ENCODE data around the gene IPPK. TPM values are rescaled to one million over a fixed set of nuclear protein-coding genes. Genes with fewer than 3 reads are reported as not detected.
A peak's percentile ranks its signal among the peaks of the same experiment; 100 is the strongest.

IPPK gene
- total and polyA plus RNA-seq, 3 donors from 2014 or later: 21.0 to 25.0 (median 21.9) TPM

DNA sequence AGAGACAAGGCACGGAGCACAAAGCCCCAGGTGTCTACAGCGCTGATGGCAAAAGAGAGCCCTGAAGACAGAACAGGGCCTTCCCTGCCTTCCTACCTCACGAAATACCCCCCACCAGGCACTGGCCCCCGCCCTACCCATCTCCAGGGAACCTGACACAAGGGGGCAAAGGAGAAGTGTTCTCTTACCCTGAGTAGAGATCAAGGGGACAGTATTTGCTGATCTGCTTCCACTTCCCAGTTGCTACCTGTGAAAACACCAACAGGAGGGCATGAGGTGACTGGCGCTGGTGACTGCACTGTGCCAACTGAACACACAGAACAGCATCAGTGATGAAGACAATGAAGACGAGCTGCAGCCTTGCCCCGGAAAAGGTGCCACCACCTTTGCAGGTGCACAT is 27.4 kb downstream of the IPPK start:
- Histone ChIP-seq H3K27ac (no peak overlapping the region), H3K4me1 (no peaks in the 10 kb centered on the region), H3K36me3 (ENCODE audit: low read depth, missing control alignments) (peaks cover 3% of the 10 kb centered on the region), H3K4me3 (no peak overlapping the region), H3K27me3 (no peaks in the 10 kb centered on the region), H3K9me3 (no peaks in the 10 kb centered on the region)
- intact Hi-C loops (cut with DNase I; ENCODE audit: low total_unique reads): loop anchor here (10.0 kb wide), 2 partner anchors 298 to 498 kb away; no protein-coding TSS in a partner anchor
- TF ChIP-seq, protein P1, sequence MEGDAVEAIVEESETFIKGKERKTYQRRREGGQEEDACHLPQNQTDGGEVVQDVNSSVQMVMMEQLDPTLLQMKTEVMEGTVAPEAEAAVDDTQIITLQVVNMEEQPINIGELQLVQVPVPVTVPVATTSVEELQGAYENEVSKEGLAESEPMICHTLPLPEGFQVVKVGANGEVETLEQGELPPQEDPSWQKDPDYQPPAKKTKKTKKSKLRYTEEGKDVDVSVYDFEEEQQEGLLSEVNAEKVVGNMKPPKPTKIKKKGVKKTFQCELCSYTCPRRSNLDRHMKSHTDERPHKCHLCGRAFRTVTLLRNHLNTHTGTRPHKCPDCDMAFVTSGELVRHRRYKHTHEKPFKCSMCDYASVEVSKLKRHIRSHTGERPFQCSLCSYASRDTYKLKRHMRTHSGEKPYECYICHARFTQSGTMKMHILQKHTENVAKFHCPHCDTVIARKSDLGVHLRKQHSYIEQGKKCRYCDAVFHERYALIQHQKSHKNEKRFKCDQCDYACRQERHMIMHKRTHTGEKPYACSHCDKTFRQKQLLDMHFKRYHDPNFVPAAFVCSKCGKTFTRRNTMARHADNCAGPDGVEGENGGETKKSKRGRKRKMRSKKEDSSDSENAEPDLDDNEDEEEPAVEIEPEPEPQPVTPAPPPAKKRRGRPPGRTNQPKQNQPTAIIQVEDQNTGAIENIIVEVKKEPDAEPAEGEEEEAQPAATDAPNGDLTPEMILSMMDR (IDR thresholded peaks at IDR 0.05): no peak
- no peak for TF ChIP-seq POLR2A (IDR thresholded peaks at IDR 0.05)
- no peak for DNase-seq
- WGBS, 2 donors: 90 to 95% methylated on average over 7 of the region's 7 CpGs

DNA sequence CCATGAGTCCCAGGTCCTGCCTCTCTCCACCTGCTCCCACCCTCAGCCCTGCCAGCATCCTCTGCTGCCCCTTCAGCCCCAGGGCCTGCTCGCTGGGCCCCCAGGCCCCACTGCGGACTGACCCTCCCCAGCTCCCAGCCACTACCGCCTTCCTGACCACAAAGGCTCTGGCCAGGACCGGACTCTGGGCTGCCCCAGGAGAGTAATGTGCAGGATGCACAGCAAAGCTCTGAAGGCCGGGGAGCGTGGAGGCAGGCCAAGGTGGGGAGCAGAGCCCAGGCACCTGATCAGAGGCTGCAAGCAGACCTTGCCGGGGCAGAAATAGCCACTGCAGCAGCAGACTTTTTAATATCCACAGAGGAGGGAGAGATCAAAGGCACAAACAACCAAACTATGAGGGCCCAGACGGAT is 27.9 kb downstream of the IPPK start:
- Histone ChIP-seq H3K4me3 (no peak overlapping the region), H3K9me3 (no peaks in the 10 kb centered on the region), H3K4me1 (no peaks in the 10 kb centered on the region), H3K36me3 (ENCODE audit: low read depth, missing control alignments) (peaks cover 3% of the 10 kb centered on the region), H3K27me3 (no peaks in the 10 kb centered on the region), H3K27ac (no peak overlapping the region)
- WGBS, 2 donors: 84 to 93% methylated on average over 8 of the region's 8 CpGs
- peak; percentile 9 for DNase-seq
- TF ChIP-seq, protein P1 (IDR thresholded peaks at IDR 0.05): no peak
- TF ChIP-seq POLR2A (IDR thresholded peaks at IDR 0.05): no peak
- intact Hi-C loops (cut with DNase I; ENCODE audit: low total_unique reads): loop anchor here (10.0 kb wide), 2 partner anchors 297 to 497 kb away; no protein-coding TSS in a partner anchor

DNA sequence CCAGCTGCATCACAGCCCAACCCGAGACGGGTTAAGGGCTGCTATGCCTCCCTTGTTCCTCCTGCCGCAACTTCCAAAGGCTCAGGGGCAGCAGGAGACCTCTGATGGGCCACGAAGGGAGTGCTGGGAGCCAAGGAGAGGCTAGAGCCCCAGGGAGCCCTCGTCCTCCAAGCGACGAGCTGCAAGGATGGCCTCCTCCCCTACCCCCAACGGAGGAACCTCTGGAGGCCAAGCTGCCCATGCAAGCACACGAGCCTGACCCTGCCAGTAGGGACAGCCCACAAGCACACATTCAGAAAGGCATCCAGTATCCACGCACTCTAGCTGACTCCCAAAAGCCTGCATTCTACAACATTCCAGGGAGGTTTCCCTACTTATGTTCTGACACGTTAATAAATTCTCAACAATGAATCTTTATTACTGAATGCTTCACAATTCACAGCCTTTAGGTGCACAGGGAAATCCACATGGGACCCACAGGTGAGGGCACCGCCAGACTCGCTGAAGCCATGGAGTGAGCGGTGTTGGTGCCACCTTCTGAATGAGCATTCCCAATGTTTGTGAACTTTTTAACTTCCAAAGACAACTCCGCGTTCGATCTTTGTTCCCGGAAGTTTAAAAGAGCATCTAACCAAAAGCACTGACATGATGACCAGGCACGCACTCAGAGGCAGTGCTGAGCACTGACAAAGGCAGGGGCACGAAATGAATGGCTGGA is 28.7 kb downstream of the IPPK start:
- Histone ChIP-seq H3K4me3 (no peak overlapping the region), H3K27ac (no peak overlapping the region), H3K4me1 (no peaks in the 10 kb centered on the region), H3K36me3 (ENCODE audit: low read depth, missing control alignments) (peaks cover 3% of the 10 kb centered on the region), H3K27me3 (no peaks in the 10 kb centered on the region), H3K9me3 (no peaks in the 10 kb centered on the region)
- intact Hi-C loops (cut with DNase I; ENCODE audit: low total_unique reads): loop anchor here (10.0 kb wide), 2 partner anchors 296 to 496 kb away; no protein-coding TSS in a partner anchor
- peak; percentile 9 for DNase-seq
- 87 to 95% methylated on average over 13 to 20 of the region's 20 CpGs for WGBS, 2 donors
- no peak for TF ChIP-seq POLR2A (IDR thresholded peaks at IDR 0.05)
- TF ChIP-seq, protein P1 (IDR thresholded peaks at IDR 0.05): no peak

DNA sequence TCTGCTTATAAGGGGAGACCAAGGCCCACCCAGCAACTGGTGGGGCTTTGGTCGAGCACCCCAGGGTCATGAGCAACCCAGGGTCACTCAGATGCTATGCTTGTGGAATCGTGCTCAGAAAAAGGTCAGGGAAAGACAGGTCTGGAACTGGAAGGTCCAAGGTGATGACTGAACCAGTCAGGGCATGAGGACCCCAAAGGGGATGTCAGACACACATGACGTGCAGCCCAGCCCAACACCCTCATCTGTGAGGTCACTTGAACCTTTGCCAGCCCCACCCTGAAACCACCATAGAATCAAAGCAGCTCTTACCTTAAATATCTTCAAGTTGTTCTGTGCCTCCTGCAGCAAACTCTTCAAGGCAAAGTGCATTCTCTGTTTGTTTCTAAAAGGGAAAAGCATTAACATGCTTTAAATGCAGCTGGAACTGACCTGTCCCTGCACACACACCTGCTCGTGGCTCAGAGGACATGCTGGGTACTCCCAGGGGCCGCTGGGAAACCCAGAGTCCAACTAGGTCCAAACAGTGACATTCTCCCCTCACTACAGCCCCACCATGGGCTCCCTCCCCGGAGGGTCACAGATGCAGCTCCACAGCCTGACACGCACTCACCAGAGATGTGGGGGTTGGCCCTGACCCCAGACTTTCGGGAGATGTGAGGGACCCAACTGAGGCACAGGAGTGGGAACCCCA is 29.4 kb downstream of the IPPK start:
- intact Hi-C loops (cut with DNase I; ENCODE audit: low total_unique reads): loop anchor here (10.0 kb wide), 2 partner anchors 296 to 496 kb away; no protein-coding TSS in a partner anchor
- no peak for DNase-seq
- Histone ChIP-seq H3K4me1 (no peaks in the 10 kb centered on the region), H3K36me3 (ENCODE audit: low read depth, missing control alignments) (peaks cover 3% of the 10 kb centered on the region), H3K9me3 (no peaks in the 10 kb centered on the region), H3K27me3 (no peaks in the 10 kb centered on the region), H3K27ac (no peak overlapping the region), H3K4me3 (no peak overlapping the region)
- 83 to 87% methylated on average over 7 to 8 of the region's 8 CpGs for WGBS, 2 donors
- no peak for TF ChIP-seq POLR2A (IDR thresholded peaks at IDR 0.05)
- TF ChIP-seq, protein P1 (IDR thresholded peaks at IDR 0.05): no peak

Data from testis (tissue), 3 donors.